ENCODE results near the gene NAALADL2.

NAALADL2 gene

DNA sequence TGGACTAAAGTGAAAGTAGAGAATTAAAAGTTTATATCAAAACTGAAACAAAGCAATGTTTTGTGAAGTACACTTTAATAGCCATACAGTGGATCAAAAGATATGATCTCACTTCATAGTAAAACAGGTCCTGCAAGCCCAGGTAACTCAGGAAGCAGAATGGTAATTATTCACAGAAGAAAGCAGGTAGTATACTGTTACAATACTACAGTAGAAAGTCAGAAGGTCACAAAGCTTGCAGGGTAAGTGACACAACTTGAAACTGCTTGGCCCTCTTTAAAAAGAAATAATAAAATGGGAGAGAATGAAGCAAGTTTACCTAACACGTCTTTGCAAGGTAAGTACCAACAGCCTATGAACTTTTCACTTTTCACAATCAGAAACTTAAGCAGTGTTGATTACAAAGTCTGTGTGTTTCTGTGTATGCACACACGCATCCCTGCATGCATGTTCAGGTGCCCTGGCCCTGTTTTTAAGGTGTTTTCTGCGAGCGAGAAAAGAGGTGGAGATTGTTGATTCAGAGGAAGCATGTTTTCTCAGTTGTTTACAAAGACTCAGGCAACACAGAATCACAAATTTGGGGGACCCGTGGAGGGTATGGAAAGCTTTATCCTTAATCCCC is at the start of gene NAALADL2:
TSS of gene NAALADL2 (plus strand) at position 221 of the 622 bp plus-strand sequence.
- no peak for DNase-seq

DNA sequence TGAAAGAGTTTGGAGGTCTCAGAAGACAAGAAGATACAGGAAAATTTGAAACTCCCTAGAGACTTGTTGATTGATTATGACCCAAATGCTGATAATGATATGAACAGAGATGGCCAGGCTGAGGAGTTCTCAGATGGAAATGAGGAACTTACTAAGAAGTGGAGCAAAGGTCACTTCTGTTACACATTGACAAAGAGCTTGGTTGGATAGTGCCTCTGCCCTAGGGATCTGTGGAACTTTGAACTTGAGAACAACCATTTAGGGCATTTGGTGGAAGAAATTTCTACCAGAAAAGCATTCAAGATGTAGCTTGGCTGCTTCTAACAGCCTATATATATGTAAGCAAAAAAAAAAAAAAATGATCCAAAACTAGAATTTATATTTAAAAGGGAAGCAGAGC is 48.9 kb upstream of the NAALADL2 start:
- DNase-seq = no peak

DNA sequence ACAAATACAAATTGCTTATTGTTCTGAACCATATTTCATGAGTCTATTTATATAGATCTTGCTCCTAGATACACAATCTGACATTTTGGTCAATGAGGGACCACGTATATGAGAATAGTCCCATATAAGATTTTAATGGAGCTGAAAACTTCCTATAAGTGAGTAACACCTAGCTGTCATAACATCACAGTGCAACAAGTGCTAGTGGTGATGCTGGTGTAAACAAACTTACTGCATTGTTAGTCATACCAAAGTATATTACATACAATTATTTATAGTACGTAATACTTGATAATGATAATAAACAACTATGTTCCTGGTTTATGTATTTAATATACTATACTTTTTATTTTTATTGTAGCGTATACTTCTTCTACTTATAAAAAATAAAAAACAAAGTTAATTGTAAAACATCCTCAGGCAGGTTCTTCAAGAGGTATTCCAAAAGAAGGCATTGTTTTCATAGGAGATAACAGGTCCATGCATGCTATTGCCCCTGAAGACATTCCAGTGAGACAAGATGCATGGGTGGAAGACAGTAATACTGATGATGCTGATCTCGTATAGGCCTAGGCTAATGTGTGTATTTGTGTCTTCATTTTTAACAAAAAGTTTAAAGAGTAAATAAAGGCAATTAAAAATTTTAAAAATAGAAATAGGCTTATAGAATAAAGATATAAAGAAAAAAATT is 46.8 kb upstream of the NAALADL2 start:
- no peak for DNase-seq

DNA sequence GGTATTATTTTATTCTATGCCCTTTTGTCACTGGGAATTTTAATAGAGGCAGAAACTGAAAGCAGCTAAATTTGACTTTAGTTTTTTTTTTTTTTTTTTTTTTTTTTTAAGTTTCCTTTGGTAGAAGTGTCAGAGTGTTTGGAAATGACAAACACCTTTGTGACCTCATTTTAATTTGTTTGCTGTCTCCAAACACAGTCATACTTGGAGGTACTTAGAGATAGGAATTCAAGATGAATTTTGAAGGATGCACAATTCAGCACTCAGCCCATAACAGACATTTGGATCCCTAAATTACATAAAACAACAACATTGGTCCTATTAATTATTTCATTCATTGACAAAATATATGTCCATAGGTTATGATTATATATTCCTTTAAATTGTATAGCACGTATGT is 43.4 kb upstream of the NAALADL2 start:
- DNase-seq = no peak

DNA sequence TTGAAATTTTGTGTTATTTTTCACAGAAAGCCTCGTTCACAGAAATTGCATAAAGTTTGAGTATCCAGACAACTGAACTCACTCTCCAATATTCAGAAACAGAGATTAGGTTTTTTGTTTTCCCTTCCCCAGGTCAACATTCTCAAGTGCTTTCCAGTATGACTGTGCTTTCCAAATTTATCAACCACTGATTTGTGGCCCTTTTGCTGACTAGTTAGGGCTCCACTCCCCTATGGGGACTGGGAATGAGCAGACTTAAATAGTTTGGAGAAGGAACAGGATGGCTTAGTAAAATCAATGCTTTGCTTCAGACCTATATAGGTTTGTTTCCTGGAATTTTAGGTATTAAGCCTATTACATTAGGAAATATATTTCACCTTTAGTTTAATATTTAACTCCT is 38.2 kb upstream of the NAALADL2 start:
- no peak for DNase-seq

DNA sequence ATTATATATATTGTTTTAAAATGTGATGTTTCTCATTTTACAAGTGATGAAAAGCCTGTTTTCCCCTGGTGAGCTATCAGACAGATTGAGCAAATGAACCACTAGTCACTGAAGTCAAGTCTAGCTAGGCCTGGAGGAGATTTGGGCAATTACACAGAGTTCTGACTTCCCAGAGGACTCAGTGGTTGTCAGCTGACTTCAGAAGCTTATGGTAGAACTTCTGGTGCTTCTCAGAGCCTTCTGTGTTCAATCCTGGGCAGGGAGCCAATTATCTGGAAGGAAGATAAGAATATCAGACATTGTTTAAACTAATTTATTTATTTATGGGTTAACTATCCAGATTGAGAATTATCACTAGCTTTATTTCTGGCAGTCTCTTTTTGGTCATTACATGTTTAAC is 37.7 kb upstream of the NAALADL2 start:
- no peak for DNase-seq

DNA sequence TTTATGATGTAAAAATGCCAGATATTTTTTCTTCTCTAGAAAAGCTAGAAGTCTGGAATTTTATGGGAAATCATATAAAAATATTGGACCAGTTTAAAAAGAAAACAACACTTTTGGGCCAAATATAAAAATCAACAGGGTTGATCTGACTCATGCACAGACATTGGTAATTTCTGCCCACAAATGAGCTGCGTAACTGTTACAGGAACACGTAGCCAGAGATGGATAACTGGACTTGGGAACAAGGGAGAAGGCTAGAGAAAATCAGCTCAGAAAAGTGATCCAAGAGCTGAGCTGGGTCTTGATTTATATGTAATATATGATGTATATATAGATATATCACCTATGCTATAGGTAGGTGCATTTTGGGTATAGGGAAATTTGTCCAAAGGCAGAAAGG is 36.8 kb upstream of the NAALADL2 start:
- DNase-seq = no peak

DNA sequence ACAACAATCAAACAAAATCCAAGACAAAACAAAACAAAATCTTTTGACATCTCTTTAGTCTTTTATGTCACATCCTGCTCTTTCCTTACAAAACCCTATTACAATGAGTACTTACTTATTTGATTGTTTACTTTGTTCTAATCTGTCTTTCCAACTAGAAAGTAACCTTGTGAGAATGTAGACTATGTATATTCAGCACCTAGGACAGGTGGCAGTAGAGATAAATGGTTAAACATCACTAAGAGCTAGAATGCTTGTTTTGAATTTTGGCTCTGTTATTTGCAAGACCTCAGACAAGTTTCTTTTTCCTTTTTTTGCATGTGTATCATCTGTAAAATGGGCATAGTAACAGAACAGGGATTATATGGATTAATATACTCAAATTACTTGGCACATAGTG is 33.1 kb upstream of the NAALADL2 start:
- DNase-seq = no peak

DNA sequence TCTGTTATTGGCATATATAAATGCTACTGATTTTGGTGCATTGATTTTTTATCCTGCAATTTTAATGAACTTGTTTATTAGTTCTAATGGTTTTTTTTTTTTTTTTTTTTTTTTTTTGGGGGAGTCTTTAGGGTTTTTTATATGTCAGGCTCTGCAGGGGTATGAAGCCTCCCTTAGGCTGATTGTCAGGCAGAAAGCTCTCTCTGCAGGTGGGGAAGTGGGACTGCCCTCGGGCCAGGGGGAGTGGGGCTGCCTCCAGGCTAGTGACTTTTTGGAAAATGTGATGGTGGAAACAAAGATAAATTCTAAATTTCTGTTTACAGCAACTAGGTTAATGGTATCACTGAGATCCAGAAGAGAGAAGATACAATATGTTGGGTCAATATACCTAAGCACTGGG is 14.4 kb upstream of the NAALADL2 start:
- no peak for DNase-seq

DNA sequence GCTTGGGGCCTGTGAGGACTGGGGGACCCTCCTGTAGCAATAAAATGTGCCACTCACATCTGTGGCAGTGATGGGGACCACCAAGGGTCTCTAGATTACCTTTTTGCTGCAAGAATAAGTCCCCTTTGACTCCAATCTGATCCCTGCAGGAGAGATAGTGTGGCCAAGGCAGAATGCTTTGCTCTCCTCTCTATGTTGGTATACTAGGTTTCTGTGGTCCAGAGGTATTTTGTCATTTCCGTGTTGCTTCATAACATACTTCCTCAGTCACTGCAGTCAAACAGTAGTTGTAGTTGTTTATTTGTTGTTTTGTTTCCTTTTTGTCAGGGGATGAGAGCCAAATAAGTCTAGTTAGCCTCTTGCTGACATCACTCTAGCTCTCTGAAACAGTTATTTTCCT is 13.1 kb upstream of the NAALADL2 start:
- DNase-seq = no peak

DNA sequence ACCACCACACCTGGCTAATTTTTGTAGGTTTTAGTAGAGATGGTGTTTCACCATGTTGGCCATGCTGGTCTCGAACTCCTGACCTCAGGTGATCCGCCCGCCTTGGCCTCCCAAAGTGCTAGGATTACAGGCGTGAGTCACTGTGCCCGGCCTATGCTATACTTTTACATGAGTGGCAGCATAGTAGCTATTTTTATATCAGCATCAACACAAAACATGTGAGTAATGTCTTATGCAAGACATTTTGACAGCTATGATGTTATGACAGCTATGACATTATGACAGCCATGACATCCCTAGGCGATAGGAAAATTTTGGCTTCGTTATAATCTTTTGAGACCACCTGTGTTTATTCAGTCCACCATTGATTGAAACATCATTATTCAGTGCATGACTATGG is 4.1 kb upstream of the NAALADL2 start:
- DNase-seq = no peak

DNA sequence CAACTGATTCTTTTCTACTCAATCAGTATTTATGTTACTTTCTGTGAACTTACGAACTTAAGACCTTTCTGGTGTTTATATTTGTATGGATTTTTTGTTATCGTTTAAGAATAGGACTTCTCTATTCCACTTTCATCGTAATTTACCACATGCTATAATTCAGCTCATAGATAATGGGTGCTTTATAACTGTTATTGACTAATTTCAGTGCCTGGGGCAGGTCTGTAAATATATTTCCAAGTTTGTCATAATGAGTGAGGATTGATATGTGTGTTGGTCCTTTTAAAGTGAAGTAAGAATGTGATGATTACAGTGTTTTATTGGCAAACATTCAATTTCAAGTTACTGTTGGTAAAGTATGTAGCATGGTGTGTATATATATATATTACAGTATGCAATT is 1.8 kb upstream of the NAALADL2 start:
- DNase-seq = no peak

DNA sequence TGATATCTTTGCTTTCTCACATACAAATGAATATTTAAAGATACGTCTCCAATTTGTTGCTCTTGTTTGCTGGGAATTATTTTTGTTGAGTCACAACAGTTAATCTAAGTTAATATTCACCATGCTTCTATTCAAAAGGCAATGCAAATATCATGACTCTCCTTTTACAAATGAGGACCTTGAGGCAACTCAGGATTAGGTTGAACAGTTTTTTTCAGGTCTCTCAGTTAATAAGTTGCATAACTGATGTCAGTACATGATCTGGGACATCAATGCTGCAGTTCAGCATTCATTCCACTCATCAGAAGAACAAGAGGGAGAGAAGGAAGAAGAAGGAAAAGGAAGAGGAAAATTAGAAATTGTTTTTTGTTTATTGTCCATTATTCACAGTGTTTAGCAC is 781 bp upstream of the NAALADL2 start:
- DNase-seq = no peak

DNA sequence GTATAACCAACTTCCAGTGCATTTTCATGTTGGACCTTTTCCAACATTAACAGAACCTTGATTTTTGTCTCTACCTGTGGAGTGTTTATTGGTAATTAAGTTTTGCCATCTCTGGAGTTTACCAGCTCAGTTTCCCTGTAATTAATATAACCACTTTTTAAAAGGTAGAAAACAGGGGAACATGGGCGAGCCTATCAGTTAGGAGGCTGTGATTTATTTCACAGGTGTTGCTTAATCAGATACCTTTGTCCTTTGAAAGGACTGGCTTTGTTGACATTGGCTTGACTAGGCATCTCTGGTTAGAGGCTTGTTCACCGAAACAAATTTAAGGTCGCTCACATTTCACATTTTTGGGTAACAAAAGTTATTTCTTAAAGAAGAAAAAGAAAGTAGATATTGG is 622 bp downstream of the NAALADL2 start:
- no peak for DNase-seq

DNA sequence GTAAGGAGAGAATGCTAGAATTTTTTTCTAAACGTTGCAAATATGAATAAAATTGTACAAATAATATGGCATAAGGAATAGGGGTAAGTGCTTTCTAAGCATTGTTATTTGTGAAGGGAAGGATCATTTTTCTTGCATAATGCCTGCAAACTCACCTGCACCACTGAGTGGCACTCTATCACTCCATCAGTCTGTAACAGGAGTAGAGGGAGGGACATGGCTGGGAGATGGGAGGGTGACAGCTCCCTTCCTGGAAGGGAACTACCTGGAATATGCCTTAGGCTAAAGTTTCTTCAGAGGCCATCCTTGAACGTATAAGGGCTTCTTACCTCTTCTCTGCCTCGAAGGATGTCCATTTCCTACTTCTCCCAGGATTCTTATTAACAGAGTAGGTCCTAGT is 3.0 kb downstream of the NAALADL2 start:
- DNase-seq = no peak

DNA sequence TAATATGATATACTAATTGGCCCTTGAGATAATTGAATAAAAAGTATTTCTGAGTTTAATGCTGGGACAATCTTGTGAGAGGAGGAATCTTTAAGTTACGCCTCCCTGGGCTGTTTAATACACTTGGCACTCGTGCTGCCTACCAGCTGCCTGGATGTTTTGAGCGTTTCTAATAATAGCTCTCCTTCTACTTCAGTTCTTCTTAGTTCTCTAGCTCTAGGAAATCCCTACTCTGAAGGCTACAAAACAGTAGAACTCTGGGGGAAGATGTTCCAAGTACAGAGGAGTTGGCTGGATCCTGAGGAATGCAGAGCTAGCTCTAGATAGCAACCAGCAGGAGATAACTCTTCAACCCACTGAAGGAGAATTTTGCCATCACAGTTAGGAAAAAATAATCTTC is 3.5 kb downstream of the NAALADL2 start:
- no peak for DNase-seq

DNA sequence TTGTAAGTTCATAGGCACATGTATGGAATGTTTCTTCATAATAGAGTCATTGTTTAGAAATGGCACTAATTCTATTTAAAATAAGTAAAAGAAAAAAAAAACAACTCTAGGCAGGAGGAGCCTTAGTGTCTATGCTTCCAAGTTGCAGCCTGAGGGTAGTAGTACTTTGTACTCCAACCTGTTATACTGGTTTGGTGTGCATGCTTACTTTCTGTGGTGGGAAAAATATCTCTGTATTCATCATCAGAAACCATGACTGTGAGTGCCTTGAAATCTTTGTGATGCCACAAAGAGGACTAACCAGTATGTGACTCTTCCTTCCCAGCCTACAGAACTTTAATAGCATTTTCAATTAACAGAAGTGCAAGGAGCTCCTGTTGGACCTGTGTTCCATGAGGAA is 4.4 kb downstream of the NAALADL2 start:
- no peak for DNase-seq

DNA sequence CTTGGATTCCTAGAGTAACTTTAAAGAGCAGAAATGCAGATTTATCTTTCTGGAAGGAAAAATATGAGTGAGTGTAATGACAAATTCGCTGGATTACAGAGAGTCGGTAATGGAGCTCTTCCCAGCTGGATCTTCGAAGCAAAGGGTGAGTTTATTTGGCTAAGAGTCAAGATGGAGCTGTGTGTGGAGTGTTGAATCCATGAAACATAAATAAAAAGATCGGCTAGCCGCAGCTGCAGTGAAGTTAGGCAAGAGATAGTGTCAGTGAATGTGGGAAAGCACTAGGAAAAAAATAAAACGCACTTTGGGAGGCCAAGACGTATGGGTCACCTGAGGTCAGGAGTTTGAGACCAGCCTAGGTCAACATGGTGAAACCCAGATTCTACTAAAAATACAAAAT is 10.3 kb downstream of the NAALADL2 start:
- DNase-seq = no peak

DNA sequence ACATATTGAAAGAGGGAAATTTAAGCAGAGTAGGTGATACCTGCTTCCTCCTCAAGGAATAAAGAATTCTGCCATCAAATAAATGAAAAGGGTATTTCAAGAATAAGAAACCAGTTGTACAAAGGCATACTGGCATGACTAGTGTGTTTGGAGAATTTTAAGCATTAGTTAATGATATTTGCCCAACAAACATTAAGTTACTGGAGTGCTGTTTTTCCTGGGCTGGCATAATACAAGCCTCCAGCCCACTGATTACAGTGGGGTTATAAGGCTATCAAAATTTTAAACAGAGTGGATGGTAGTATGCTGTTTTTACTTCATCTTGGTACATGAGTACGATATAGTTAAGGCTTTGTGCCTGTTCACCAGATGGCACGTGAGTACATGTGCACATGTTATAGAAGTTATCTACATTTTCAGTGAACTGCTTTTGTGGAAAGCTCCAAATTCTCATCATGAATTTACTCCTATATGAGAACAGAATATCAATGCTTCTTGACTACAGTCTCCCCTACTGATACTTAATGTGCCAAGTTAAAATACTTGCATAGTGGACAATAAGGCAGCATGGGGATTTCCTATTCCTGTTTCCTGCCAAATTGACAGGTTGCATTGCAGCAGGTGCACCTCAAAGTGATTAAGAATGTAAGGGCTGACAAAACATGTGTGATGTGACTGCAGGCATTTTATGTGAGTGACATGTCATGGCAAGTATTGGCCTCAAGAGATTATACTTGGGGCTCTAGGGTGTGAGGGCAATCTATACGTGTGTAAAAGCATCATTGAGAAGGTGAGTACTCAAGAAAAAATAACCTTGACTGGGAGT is 14.9 kb downstream of the NAALADL2 start:
- no peak for DNase-seq

DNA sequence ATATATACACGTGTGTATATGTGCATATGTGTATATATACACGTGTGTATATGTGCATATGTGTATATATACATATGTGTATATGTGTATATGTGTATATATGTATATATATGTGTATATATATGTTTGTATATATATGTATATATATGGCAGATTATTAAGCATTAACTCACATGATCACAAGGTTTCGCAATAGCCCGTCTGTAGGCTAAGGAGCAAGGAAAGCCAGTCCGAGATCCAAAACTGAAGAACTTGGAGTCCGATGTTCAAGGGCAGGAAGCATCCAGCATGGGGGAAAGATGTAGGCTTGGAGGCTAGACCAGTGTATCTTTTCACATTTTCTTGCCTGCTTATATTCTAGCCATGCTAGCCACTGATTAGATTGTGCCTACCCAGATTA is 23.7 kb downstream of the NAALADL2 start:
- DNase-seq = no peak

DNA sequence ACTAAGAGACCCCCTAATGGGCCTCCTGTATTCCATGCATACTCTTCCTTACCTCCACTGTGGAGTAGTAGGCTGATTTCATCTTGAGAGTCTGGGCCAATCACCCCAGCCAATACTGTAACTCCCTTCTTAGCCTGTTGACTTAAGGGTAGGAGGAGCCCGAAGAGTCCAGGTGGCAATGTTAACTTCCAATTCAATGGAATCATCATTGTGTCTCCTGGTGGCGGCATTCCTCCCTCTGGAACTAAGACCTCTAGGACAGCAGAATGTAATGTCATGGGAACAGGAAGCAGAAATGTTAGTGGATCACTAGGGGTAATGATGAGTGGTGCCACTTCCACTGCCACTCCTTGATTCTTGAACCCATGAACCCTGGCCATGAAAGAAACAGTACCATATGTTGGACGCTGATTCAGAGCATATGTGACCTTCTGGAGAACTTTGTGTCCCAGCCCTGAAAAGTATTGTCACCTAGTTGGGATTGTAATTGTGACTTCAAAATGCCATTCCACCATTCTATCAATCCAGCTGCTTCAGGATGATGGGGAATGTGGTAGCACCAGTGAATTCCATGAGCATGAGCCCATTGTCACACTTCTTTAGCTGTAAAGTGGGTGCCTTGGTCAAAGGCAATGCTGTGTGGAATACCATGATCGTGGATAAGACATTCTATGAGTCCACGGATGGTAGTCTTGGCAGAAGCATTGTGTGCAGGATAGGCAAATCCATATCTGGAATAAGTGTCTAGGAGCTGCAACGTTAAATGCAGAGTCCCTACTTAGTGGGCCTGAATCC is 24.9 kb downstream of the NAALADL2 start:
- DNase-seq = no peak

DNA sequence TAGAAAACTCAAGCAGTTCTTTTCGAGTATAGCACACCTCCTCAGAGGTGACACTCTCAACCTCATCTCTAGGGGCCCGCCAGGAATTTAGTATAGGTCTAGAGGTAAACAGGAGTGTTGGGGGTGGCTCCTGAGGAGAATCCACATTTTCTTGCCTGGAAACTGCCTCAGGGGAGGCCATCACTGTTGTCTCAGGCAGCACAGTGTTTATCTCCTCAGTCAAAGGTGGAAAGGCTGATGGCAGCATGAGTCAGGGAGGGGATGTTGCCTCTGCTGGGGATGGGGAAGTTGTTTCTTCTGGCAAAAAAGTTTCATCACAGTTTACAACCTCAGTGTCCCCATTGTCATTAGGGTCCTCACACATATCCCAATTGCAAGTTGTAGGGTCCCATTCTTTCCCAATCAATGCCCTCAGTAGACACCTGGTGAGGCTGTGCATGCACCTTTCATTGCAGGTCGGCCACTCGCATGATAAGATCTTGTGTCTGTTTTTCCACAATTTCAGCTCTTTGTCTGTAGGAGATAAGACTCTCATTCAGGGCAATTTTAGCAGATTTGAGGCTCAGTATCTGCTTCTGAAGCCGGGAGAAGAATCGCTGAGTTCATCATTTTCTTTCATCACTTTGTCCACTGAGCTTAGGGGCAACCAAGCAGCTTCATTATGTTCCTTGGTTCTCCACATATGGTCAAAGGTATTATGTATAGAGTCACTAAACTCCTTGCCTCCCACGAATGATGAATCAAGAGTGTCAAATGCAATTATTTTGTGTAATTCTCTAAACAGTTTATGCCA is 25.8 kb downstream of the NAALADL2 start:
- DNase-seq = no peak
